SK-N-SH (cell line): ENCODE data around the gene MAP7D3.

Source experiments
- CHD2 ChIP-seq: fragments of 150-350 bp; IDR thresholded peaks from 2 replicates; pipeline ENCODE4 v1.6.1; 2018; ENCODE audit warnings: low read length; ENCODE audit not compliant: partially characterized antibody
- EP300 ChIP-seq, 2 experiments: IDR thresholded peaks; 2 replicates each; pipeline versions ENCODE4 v1.4.0 to v1.6.1; 2012; ENCODE audit warnings: borderline replicate concordance in 1 of 2, low read depth in 1 of 2, low read length in 1 of 2
- EZH2phosphoT487 ChIP-seq: fragments of 200-600 bp; sonication (generic); IDR thresholded peaks from 2 replicates; pipeline ENCODE4 v1.6.1; 2017; ENCODE audit warnings: low read depth, mixed run types, mild to moderate bottlenecking, antibody characterized with exemption, moderate library complexity, borderline replicate concordance
- FOXJ3 ChIP-seq: sonication (generic); formaldehyde crosslinking; IDR thresholded peaks from 2 replicates; pipeline ENCODE4 v1.5.1; 2020; ENCODE audit warnings: mild to moderate bottlenecking, missing genetic modification reagents
- NFIC ChIP-seq: IDR thresholded peaks from 2 replicates; pipeline ENCODE4 v1.4.0; 2012; ENCODE audit warnings: borderline replicate concordance
- POLR2AphosphoS5 ChIP-seq: IDR thresholded peaks from 2 replicates; pipeline ENCODE4 v1.6.1; 2012; ENCODE audit warnings: low read depth, low read length
- SMC3 ChIP-seq: IDR thresholded peaks from 2 replicates; pipeline ENCODE4 v1.6.1; 2012; ENCODE audit warnings: low read depth, low read length, improper control_type of control experiment
- YY1 ChIP-seq: IDR thresholded peaks from 2 replicates; pipeline ENCODE4 v1.4.0; 2012; ENCODE audit warnings: low read depth, mild to moderate bottlenecking
- TF ChIP-seq, protein P1 (sequence below): fragments of 200-600 bp; sonication (generic); IDR thresholded peaks from 2 replicates; pipeline ENCODE4 v1.6.1; 2017; ENCODE audit warnings: antibody characterized with exemption, mild to moderate bottlenecking, moderate library complexity
- TF ChIP-seq, protein P2 (sequence below): fragments of 150-350 bp; IDR thresholded peaks from 2 replicates; pipeline ENCODE4 v1.6.1; 2017; ENCODE audit warnings: antibody characterized with exemption, low read length, low read depth, borderline replicate concordance
- TF ChIP-seq, protein P3 (sequence below): IDR thresholded peaks from 2 replicates; pipeline ENCODE4 v1.4.0; 2012; ENCODE audit warnings: low read depth, borderline replicate concordance
- TF ChIP-seq, protein P4 (sequence below): IDR thresholded peaks from 2 replicates; pipeline ENCODE4 v1.4.0; 2012; ENCODE audit warnings: low read depth, borderline replicate concordance
- TF ChIP-seq, protein P5 (sequence below): IDR thresholded peaks from 2 replicates; pipeline ENCODE4; 2012

DNA sequence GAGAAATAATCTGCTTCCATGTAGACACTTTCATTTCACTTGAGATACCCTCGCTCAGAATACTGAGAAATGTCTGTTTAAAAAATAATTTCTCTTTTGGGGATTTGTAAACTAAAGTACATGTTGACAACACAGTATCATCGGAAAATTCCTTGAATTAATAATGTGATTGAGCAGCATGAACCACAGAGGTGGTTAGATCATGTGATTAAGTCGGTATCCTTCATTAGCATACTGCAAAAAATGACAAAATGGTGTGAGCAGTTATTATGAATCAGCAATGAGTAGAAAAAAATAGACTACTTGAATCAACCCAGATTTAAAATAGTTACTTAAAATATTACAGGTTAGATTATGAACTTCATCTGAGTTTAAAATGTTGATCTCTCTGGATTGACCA is 14.1 kb downstream of the MAP7D3 start:
- TF ChIP-seq, protein P1, sequence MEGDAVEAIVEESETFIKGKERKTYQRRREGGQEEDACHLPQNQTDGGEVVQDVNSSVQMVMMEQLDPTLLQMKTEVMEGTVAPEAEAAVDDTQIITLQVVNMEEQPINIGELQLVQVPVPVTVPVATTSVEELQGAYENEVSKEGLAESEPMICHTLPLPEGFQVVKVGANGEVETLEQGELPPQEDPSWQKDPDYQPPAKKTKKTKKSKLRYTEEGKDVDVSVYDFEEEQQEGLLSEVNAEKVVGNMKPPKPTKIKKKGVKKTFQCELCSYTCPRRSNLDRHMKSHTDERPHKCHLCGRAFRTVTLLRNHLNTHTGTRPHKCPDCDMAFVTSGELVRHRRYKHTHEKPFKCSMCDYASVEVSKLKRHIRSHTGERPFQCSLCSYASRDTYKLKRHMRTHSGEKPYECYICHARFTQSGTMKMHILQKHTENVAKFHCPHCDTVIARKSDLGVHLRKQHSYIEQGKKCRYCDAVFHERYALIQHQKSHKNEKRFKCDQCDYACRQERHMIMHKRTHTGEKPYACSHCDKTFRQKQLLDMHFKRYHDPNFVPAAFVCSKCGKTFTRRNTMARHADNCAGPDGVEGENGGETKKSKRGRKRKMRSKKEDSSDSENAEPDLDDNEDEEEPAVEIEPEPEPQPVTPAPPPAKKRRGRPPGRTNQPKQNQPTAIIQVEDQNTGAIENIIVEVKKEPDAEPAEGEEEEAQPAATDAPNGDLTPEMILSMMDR = no peak
- TF ChIP-seq, protein P2, sequence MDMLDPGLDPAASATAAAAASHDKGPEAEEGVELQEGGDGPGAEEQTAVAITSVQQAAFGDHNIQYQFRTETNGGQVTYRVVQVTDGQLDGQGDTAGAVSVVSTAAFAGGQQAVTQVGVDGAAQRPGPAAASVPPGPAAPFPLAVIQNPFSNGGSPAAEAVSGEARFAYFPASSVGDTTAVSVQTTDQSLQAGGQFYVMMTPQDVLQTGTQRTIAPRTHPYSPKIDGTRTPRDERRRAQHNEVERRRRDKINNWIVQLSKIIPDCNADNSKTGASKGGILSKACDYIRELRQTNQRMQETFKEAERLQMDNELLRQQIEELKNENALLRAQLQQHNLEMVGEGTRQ = no peak
- TF ChIP-seq, protein P3, sequence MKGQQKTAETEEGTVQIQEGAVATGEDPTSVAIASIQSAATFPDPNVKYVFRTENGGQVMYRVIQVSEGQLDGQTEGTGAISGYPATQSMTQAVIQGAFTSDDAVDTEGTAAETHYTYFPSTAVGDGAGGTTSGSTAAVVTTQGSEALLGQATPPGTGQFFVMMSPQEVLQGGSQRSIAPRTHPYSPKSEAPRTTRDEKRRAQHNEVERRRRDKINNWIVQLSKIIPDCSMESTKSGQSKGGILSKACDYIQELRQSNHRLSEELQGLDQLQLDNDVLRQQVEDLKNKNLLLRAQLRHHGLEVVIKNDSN = no peak
- no peak for TF ChIP-seq POLR2AphosphoS5
- TF ChIP-seq, protein P4, sequence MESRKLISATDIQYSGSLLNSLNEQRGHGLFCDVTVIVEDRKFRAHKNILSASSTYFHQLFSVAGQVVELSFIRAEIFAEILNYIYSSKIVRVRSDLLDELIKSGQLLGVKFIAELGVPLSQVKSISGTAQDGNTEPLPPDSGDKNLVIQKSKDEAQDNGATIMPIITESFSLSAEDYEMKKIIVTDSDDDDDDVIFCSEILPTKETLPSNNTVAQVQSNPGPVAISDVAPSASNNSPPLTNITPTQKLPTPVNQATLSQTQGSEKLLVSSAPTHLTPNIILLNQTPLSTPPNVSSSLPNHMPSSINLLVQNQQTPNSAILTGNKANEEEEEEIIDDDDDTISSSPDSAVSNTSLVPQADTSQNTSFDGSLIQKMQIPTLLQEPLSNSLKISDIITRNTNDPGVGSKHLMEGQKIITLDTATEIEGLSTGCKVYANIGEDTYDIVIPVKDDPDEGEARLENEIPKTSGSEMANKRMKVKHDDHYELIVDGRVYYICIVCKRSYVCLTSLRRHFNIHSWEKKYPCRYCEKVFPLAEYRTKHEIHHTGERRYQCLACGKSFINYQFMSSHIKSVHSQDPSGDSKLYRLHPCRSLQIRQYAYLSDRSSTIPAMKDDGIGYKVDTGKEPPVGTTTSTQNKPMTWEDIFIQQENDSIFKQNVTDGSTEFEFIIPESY = no peak
- TF ChIP-seq FOXJ3 (CRISPR knock-in tag) = no peak
- TF ChIP-seq YY1 = no peak
- no peak for TF ChIP-seq EP300 (IDR thresholded peaks at IDR 0.05; ENCODE audit: borderline replicate concordance in 1 of 2, low read depth in 1 of 2, low read length in 1 of 2)
- TF ChIP-seq SMC3 = no peak
- no peak for TF ChIP-seq CHD2
- TF ChIP-seq, protein P5, sequence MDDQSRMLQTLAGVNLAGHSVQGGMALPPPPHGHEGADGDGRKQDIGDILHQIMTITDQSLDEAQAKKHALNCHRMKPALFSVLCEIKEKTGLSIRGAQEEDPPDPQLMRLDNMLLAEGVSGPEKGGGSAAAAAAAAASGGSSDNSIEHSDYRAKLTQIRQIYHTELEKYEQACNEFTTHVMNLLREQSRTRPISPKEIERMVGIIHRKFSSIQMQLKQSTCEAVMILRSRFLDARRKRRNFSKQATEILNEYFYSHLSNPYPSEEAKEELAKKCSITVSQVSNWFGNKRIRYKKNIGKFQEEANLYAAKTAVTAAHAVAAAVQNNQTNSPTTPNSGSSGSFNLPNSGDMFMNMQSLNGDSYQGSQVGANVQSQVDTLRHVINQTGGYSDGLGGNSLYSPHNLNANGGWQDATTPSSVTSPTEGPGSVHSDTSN = no peak
- no peak for TF ChIP-seq EZH2phosphoT487
- no peak for TF ChIP-seq NFIC
